Measurements from ENCODE around the gene FAM240A. TPM values are rescaled to one million over a fixed set of nuclear protein-coding genes. Genes with fewer than 3 reads are reported as not detected.

The FAM240A gene
- not detected in 2 replicates for total RNA-seq

GRCh38 chr3:46612324-46612723 lies at the start of gene FAM240A:
TSS of gene FAM240A (plus strand) at chr3:46612525. CDS start at chr3:46612684, 159 bp downstream.

GRCh38 chr3:46566040-46566641 lies 46.2 kb upstream of the FAM240A start, which contains the start of gene LRRC2:
TSS of gene LRRC2 (minus strand) at chr3:46566302. CDS start at chr3:46551591, 14,711 bp downstream.

Other genes starting within 250 kb of the FAM240A start
- gene CCR5, start 241.6 kb upstream of the FAM240A start, total RNA-seq = 0.11 TPM in 1 of 2 replicates, not detected in the other
- gene CCRL2, start 205.3 kb upstream of the FAM240A start, total RNA-seq = 0.62 and 1.5 TPM in 2 replicates
- gene LTF, start 147.6 kb upstream of the FAM240A start, total RNA-seq = under 0.01 TPM in 1 of 2 replicates, not detected in the other
- gene RTP3, start 114.5 kb upstream of the FAM240A start, total RNA-seq = not detected in 2 replicates
- gene LRRC2, start 46.2 kb upstream of the FAM240A start, total RNA-seq = 1.9 and 7.4 TPM in 2 replicates
- 1.4 and 1.9 TPM in 2 replicates for gene ALS2CL, start 81.2 kb downstream of the FAM240A start, total RNA-seq
- under 0.01 and 0.12 TPM in 2 replicates for gene TMIE, start 88.9 kb downstream of the FAM240A start, total RNA-seq
- gene PRSS50, start 105.3 kb downstream of the FAM240A start, total RNA-seq = 0.12 TPM in 1 of 2 replicates, not detected in the other